Mesendoderm (in vitro differentiated cells): Measurements from ENCODE around the gene GDAP1L1.

Source experiments
- DNase-seq: peaks from one replicate; pipeline ENCODE4 v3.0.0; 2013
- H2AK5ac ChIP-seq: 2 replicates; pipeline ENCODE4 v1.6.1; 2013; ENCODE audit warnings: low read length, inconsistent platforms
- H2BK120ac ChIP-seq: 2 replicates; pipeline ENCODE4 v1.6.1; 2013; ENCODE audit warnings: low read depth, mild to moderate bottlenecking, low read length, moderate library complexity, mixed read lengths
- H2BK15ac ChIP-seq: replicated peaks from 2 replicates; pipeline ENCODE4 v1.6.1; 2013; ENCODE audit warnings: low read depth, mild to moderate bottlenecking, moderate library complexity
- H2BK5ac ChIP-seq: 2 replicates; pipeline ENCODE4 v1.6.1; 2013; ENCODE audit warnings: low read length, inconsistent platforms
- H3K18ac ChIP-seq: 2 replicates; pipeline ENCODE4 v1.6.1; 2013; ENCODE audit warnings: mild to moderate bottlenecking, low read length, mixed read lengths
- H3K23ac ChIP-seq: one replicate; pipeline ENCODE4 v1.6.1; 2013; ENCODE audit warnings: low read length
- H3K27ac ChIP-seq: 2 replicates; pipeline ENCODE4 v1.5.1; 2013; ENCODE audit warnings: low read depth, mild to moderate bottlenecking, inconsistent platforms, low read length, moderate library complexity
- H3K27me3 ChIP-seq: 2 replicates; pipeline ENCODE4 v1.6.1; 2013; ENCODE audit warnings: low read length, control low read depth, mild to moderate bottlenecking, inconsistent platforms; ENCODE audit not compliant: insufficient read depth, poor library complexity
- H3K36me3 ChIP-seq: 2 replicates; pipeline ENCODE4 v1.6.1; 2013; ENCODE audit warnings: low read length, inconsistent platforms; ENCODE audit not compliant: control insufficient read depth, insufficient read depth
- H3K4ac ChIP-seq: one replicate; pipeline ENCODE4 v1.6.1; 2013; ENCODE audit warnings: low read depth, mild to moderate bottlenecking, low read length, moderate library complexity
- H3K4me1 ChIP-seq: 2 replicates; pipeline ENCODE4 v1.6.1; 2013; ENCODE audit warnings: low read depth, low read length, inconsistent platforms; ENCODE audit not compliant: control insufficient read depth
- H3K4me2 ChIP-seq: 2 replicates; pipeline ENCODE4 v1.6.1; 2013; ENCODE audit warnings: low read length
- H3K4me3 ChIP-seq: 2 replicates; pipeline ENCODE4 v1.5.1; 2013; ENCODE audit warnings: mild to moderate bottlenecking, low read length
- H3K56ac ChIP-seq: one replicate; pipeline ENCODE4 v1.6.1; 2013; ENCODE audit warnings: low read length
- H3K79me1 ChIP-seq: 2 replicates; pipeline ENCODE4 v1.6.1; 2013; ENCODE audit warnings: low read length, inconsistent platforms
- H3K79me2 ChIP-seq: 2 replicates; pipeline ENCODE4 v1.6.1; 2013; ENCODE audit warnings: mild to moderate bottlenecking, low read length; ENCODE audit not compliant: control insufficient read depth, insufficient read depth
- H3K9ac ChIP-seq: 2 replicates; pipeline ENCODE4 v1.6.1; 2013; ENCODE audit warnings: low read length, inconsistent platforms
- H4K5ac ChIP-seq: one replicate; pipeline ENCODE4 v1.6.1; 2013; ENCODE audit warnings: low read length
- H4K8ac ChIP-seq: one replicate; pipeline ENCODE4 v1.6.1; 2013; ENCODE audit warnings: low read depth, mild to moderate bottlenecking, control low read depth, low read length, moderate library complexity
- WGBS: extraction: QIAGEN DNeasy Blood & Tissue Kit; methylation state at CpG from one replicate; pipeline ENCODE4 v1.1.7; 2013; ENCODE audit warnings: low lambda C conversion rate, missing lambda C conversion rate; ENCODE audit not compliant: insufficient coverage; ENCODE audit errors: extremely low coverage; 5-methylcytosine and 5-hydroxymethylcytosine counted together

The GDAP1L1 gene

GRCh38 chr20:44251284-44251683 is 4.2 kb downstream of the GDAP1L1 start:
- Histone ChIP-seq H3K4me1 (no peaks in the 10 kb centered on the region), H2BK120ac (no peak overlapping the region), H3K27ac (no peak overlapping the region), H3K4me2 (no peak overlapping the region), H2BK15ac (no peak overlapping the region), H3K18ac (no peak overlapping the region), H3K4ac (no peak overlapping the region), H3K56ac (no peak overlapping the region), H3K9ac (no peak overlapping the region), H4K5ac (no peak overlapping the region), H3K23ac (no peak overlapping the region), H2BK5ac (no peak overlapping the region), H3K79me1 (no peaks in the 10 kb centered on the region), H3K36me3 (no peaks in the 10 kb centered on the region), H3K27me3 (no peaks in the 10 kb centered on the region), H4K8ac (no peak overlapping the region), H3K79me2 (no peaks in the 10 kb centered on the region), H2AK5ac (no peak overlapping the region), H3K4me3 (no peak overlapping the region)
- no CpG with 5 or more reads among the region's 4 CpGs for WGBS
- DNase-seq, result no peak

GRCh38 chr20:44253528-44253927 is 6.4 kb downstream of the GDAP1L1 start:
- H2BK120ac ChIP-seq, result no peak overlapping the region
- no peak overlapping the region for H3K56ac ChIP-seq
- H3K9ac ChIP-seq, result no peak overlapping the region
- no peaks in the 10 kb centered on the region for H3K79me1 ChIP-seq
- WGBS, result no CpG with 5 or more reads among the region's 3 CpGs
- no peaks in the 10 kb centered on the region for H3K4me1 ChIP-seq
- H2BK5ac ChIP-seq, result no peak overlapping the region
- no peak overlapping the region for H2AK5ac ChIP-seq
- no peak for DNase-seq
- no peak overlapping the region for H3K4me2 ChIP-seq
- no peak overlapping the region for H3K4me3 ChIP-seq
- no peaks in the 10 kb centered on the region for H3K27me3 ChIP-seq
- H2BK15ac ChIP-seq, result no peak overlapping the region
- no peaks in the 10 kb centered on the region for H3K79me2 ChIP-seq
- no peak overlapping the region for H4K8ac ChIP-seq
- H4K5ac ChIP-seq, result no peak overlapping the region
- H3K23ac ChIP-seq, result no peak overlapping the region
- H3K36me3 ChIP-seq, result no peaks in the 10 kb centered on the region
- H3K27ac ChIP-seq, result no peak overlapping the region
- no peak overlapping the region for H3K18ac ChIP-seq
- H3K4ac ChIP-seq, result no peak overlapping the region

- Histone ChIP-seq H3K4ac (no peak overlapping the region), H4K5ac (no peak overlapping the region), H3K27me3 (no peaks in the 10 kb centered on the region), H3K18ac (no peak overlapping the region), H3K56ac (no peak overlapping the region), H3K4me3 (no peak overlapping the region), H3K27ac (no peak overlapping the region), H2BK120ac (no peak overlapping the region), H4K8ac (no peak overlapping the region), H2BK5ac (no peak overlapping the region), H3K9ac (no peak overlapping the region), H3K36me3 (no peaks in the 10 kb centered on the region), H3K23ac (no peak overlapping the region), H3K79me2 (no peaks in the 10 kb centered on the region), H3K4me1 (no peaks in the 10 kb centered on the region), H3K79me1 (no peaks in the 10 kb centered on the region), H2BK15ac (no peak overlapping the region), H2AK5ac (no peak overlapping the region), H3K4me2 (no peak overlapping the region)
- no peak for DNase-seq
- WGBS, result no CpG with 5 or more reads among the region's 8 CpGs
Observed at GRCh38 chr20:44254073-44254472, 7.0 kb downstream of the GDAP1L1 start.

- no peak overlapping the region for H3K27ac ChIP-seq
- H4K5ac ChIP-seq, result no peak overlapping the region
- H3K4me3 ChIP-seq, result no peak overlapping the region
- H3K79me2 ChIP-seq, result no peaks in the 10 kb centered on the region
- no peak overlapping the region for H3K56ac ChIP-seq
- H3K27me3 ChIP-seq, result no peaks in the 10 kb centered on the region
- H3K9ac ChIP-seq, result no peak overlapping the region
- H3K18ac ChIP-seq, result no peak overlapping the region
- H3K4ac ChIP-seq, result no peak overlapping the region
- H3K36me3 ChIP-seq, result no peaks in the 10 kb centered on the region
- H3K79me1 ChIP-seq, result no peaks in the 10 kb centered on the region
- no peak overlapping the region for H2BK120ac ChIP-seq
- H2BK5ac ChIP-seq, result no peak overlapping the region
- H2BK15ac ChIP-seq, result no peak overlapping the region
- no peak overlapping the region for H4K8ac ChIP-seq
- H3K4me2 ChIP-seq, result no peak overlapping the region
- no peak overlapping the region for H2AK5ac ChIP-seq
- no peak for DNase-seq
- H3K23ac ChIP-seq, result no peak overlapping the region
- no peaks in the 10 kb centered on the region for H3K4me1 ChIP-seq
- no CpG with 5 or more reads among the region's 1 CpG for WGBS
Observed at GRCh38 chr20:44255942-44256341, 8.8 kb downstream of the GDAP1L1 start.

GRCh38 chr20:44256961-44257360 is 9.9 kb downstream of the GDAP1L1 start:
- Histone ChIP-seq H3K27me3 (no peaks in the 10 kb centered on the region), H3K36me3 (no peaks in the 10 kb centered on the region), H2AK5ac (no peak overlapping the region), H3K79me1 (no peaks in the 10 kb centered on the region), H3K4ac (no peak overlapping the region), H4K5ac (no peak overlapping the region), H2BK15ac (no peak overlapping the region), H2BK120ac (no peak overlapping the region), H3K23ac (no peak overlapping the region), H3K4me3 (no peak overlapping the region), H2BK5ac (no peak overlapping the region), H3K4me1 (no peaks in the 10 kb centered on the region), H3K79me2 (no peaks in the 10 kb centered on the region), H3K56ac (no peak overlapping the region), H4K8ac (no peak overlapping the region), H3K18ac (no peak overlapping the region), H3K4me2 (no peak overlapping the region), H3K9ac (no peak overlapping the region), H3K27ac (no peak overlapping the region)
- DNase-seq, result no peak
- no CpG with 5 or more reads among the region's 21 CpGs for WGBS

- no peaks in the 10 kb centered on the region for H3K79me1 ChIP-seq
- H3K4ac ChIP-seq, result no peak overlapping the region
- no peak overlapping the region for H3K9ac ChIP-seq
- no peak overlapping the region for H2AK5ac ChIP-seq
- DNase-seq, result no peak
- no peak overlapping the region for H3K18ac ChIP-seq
- H2BK5ac ChIP-seq, result no peak overlapping the region
- H3K4me2 ChIP-seq, result no peak overlapping the region
- H3K4me1 ChIP-seq, result no peaks in the 10 kb centered on the region
- H2BK15ac ChIP-seq, result no peak overlapping the region
- H4K8ac ChIP-seq, result no peak overlapping the region
- WGBS, result no CpG with 5 or more reads among the region's 28 CpGs
- no peak overlapping the region for H3K4me3 ChIP-seq
- no peaks in the 10 kb centered on the region for H3K36me3 ChIP-seq
- no peaks in the 10 kb centered on the region for H3K79me2 ChIP-seq
- H4K5ac ChIP-seq, result no peak overlapping the region
- no peak overlapping the region for H3K23ac ChIP-seq
- no peaks in the 10 kb centered on the region for H3K27me3 ChIP-seq
- H2BK120ac ChIP-seq, result no peak overlapping the region
- H3K56ac ChIP-seq, result no peak overlapping the region
- no peak overlapping the region for H3K27ac ChIP-seq
Observed at GRCh38 chr20:44258226-44258890, 11.2 kb downstream of the GDAP1L1 start.
